HL-60 (cell line): ENCODE results near the gene EYS.

Experiments used
- DNase-seq, 2 experiments: peaks; one replicate each; pipeline ENCODE4 v3.0.0-alpha.2; 2010 to 2020; ENCODE audit warnings: low read depth in 1 of 2, low spot score in 1 of 2
- H3K27ac ChIP-seq: fragments of 250-450 bp; sonication (Bioruptor Pico); replicated peaks from 2 replicates; pipeline ENCODE4 v1.5.1; 2020; ENCODE audit warnings: mild to moderate bottlenecking, moderate library complexity
- H3K27me3 ChIP-seq: fragments of 250-450 bp; sonication (Bioruptor Pico); 2 replicates; pipeline ENCODE4 v1.5.1; 2021; ENCODE audit warnings: mild to moderate bottlenecking, moderate library complexity; ENCODE audit not compliant: insufficient read depth, poor library complexity, severe bottlenecking
- H3K4me3 ChIP-seq: replicated peaks from 2 replicates; pipeline ENCODE4 v1.5.1; 2011; ENCODE audit warnings: mild to moderate bottlenecking, control low read depth, low read length; ENCODE audit not compliant: insufficient read depth
- GABPA ChIP-seq: IDR thresholded peaks from 2 replicates; pipeline ENCODE4 v1.6.1; 2012; ENCODE audit warnings: low read depth
- POLR2AphosphoS5 ChIP-seq: IDR thresholded peaks from 2 replicates; pipeline ENCODE4 v1.6.1; 2012; ENCODE audit warnings: low read depth
- REST ChIP-seq: IDR thresholded peaks from 2 replicates; pipeline ENCODE4 v1.6.1; 2012; ENCODE audit warnings: low read depth; ENCODE audit not compliant: insufficient replicate concordance
- SPI1 ChIP-seq: IDR thresholded peaks from 2 replicates; pipeline ENCODE4 v1.6.1; 2012; ENCODE audit warnings: low read depth, mild to moderate bottlenecking, borderline replicate concordance
- TF ChIP-seq, protein P1 (sequence below): IDR thresholded peaks from one replicate; pipeline ENCODE4 v1.5.1; 2011; ENCODE audit warnings: low read length, control low read depth, inconsistent platforms; ENCODE audit not compliant: insufficient read depth

Gene EYS

DNA sequence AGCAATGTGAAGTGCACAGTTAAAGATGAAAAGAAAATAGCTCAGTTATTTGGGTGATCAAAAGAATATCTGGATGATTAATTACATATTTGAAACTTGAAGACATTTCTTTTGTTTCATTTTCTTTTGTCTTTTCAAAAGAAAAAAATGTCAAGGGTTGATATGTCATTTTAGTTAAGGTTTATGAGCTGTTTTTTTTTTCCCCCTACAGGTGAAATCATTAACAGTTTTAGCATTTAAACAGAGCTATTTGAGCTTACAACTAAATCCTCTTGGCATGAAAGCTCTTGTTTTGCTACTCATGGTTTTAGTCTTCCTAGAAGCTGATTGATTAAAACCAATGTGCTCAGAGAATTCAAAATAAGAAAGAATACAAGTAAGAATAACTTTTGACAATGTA lies 1184.2 kb downstream of the EYS start:
- TF ChIP-seq, protein P1, sequence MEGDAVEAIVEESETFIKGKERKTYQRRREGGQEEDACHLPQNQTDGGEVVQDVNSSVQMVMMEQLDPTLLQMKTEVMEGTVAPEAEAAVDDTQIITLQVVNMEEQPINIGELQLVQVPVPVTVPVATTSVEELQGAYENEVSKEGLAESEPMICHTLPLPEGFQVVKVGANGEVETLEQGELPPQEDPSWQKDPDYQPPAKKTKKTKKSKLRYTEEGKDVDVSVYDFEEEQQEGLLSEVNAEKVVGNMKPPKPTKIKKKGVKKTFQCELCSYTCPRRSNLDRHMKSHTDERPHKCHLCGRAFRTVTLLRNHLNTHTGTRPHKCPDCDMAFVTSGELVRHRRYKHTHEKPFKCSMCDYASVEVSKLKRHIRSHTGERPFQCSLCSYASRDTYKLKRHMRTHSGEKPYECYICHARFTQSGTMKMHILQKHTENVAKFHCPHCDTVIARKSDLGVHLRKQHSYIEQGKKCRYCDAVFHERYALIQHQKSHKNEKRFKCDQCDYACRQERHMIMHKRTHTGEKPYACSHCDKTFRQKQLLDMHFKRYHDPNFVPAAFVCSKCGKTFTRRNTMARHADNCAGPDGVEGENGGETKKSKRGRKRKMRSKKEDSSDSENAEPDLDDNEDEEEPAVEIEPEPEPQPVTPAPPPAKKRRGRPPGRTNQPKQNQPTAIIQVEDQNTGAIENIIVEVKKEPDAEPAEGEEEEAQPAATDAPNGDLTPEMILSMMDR, result no peak
- TF ChIP-seq SPI1, result no peak
- TF ChIP-seq GABPA, result no peak
- no peak for TF ChIP-seq POLR2AphosphoS5
- no peak for TF ChIP-seq REST
- no peaks in the 10 kb centered on the region for H3K27me3 ChIP-seq
- H3K4me3 ChIP-seq, result no peak overlapping the region
- DNase-seq, result no peak
- no peak overlapping the region for H3K27ac ChIP-seq

DNA sequence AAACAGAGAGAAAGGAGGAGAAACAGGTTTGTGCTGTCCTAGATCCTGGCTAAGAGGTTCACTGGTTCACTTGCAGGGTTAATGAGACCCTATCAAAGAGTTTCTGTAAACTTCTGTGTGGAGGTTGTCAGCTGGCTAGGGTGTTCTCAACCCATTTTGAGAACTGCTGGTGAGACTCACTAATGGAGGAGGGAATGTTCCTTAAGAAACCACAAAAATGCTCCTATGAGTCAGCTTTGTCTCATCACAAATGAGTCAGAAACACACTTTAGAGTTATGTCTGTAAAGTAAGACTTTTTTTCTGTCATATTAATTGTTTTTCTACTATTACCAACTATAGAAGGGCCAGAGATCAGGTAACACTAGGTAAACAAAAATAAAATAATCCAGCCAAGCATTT lies 1187.0 kb downstream of the EYS start:
- H3K4me3 ChIP-seq, result no peak overlapping the region
- no peaks in the 10 kb centered on the region for H3K27me3 ChIP-seq
- no peak overlapping the region for H3K27ac ChIP-seq
- DNase-seq, result no peak
- TF ChIP-seq SPI1, result no peak
- TF ChIP-seq, protein P1, result no peak
- no peak for TF ChIP-seq POLR2AphosphoS5
- TF ChIP-seq GABPA, result no peak
- no peak for TF ChIP-seq REST

- DNase-seq, result no peak
- TF ChIP-seq, protein P1, result no peak
- TF ChIP-seq REST (no peak), SPI1 (no peak), GABPA (no peak), POLR2AphosphoS5 (no peak)
- Histone ChIP-seq H3K27ac (no peak overlapping the region), H3K27me3 (no peaks in the 10 kb centered on the region), H3K4me3 (no peak overlapping the region)
Observed at GRCh38 chr6:64516393-64516792, 1190.6 kb downstream of the EYS start.
